Measurements from ENCODE around the gene MNX1.

DNA sequence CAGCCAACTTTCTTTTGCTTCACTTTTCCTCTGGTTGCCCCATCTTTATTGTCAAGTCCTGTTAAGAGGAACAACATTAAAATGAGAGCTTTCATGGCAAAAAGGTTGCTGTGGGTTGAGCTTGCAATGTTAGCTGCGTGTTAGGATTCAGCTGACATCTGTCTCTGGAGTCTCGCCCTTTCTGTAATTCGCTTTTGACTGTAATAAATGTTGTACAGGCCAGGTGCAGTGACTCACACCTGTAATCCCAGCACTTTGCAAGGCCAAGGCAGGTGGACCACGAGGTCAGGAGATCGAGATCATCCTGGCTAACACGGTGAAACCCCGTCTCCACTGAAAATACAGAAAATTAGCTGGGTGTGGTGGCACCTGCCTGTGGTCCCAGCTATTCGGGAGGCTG is 24.1 kb downstream of the MNX1 start:
- TF ChIP-seq ZNF384 (IDR thresholded peaks at IDR 0.05) (no peak), BHLHE40 (IDR thresholded peaks at IDR 0.05; ENCODE audit: borderline replicate concordance) (no peak), HDGF (IDR thresholded peaks at IDR 0.05; ENCODE audit: borderline replicate concordance) (no peak), FOXM1 (IDR thresholded peaks at IDR 0.05; ENCODE audit: borderline replicate concordance) (no peak), FOXA1 (IDR thresholded peaks at IDR 0.05) (no peak), SP1 (IDR thresholded peaks at IDR 0.05) (no peak), NFRKB (IDR thresholded peaks at IDR 0.05) (no peak), FOXK2 (IDR thresholded peaks at IDR 0.05) (no peak), TARDBP (IDR thresholded peaks at IDR 0.05) (no peak)
